ENCODE results near the gene FSTL5.

Gene FSTL5

DNA sequence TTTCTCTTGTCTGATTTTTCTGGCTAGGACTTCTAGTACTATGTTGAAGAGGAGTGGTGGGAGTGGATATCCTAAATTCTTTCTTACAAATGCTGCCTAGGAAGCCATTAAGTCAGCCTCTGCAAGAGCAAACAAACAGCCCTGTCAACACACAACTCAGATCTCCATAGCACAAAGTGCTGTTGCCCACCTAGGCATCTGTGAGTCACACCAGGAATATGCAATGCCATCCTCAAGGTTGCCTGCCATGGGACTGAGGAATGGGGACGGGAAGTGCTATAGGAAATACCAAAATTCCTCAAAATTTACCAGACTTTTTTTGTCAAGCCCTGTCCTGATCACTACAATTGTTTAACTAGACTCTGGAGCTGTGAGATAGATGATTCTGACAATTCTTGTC is 466.9 kb downstream of the FSTL5 start:
- DNase-seq, result no peak

DNA sequence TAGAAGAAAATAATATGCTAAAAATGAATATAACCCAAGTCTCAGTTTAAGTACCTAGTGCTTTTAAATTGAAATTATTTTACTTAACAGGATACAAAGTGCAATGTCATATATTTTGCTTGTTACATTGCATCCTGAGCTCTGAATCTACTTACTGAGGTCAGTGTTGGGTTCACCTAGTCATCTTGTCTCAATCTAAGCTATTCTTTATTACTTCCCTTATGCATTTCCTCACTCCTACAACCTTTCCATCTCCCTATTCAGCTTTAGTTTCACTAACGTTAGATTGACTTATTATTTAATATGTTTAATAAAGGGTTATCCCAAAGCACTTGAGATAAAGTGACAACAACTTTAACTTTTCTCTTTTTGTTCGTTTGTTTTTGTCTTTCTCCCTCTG is 483.7 kb downstream of the FSTL5 start:
- DNase-seq, result no peak

DNA sequence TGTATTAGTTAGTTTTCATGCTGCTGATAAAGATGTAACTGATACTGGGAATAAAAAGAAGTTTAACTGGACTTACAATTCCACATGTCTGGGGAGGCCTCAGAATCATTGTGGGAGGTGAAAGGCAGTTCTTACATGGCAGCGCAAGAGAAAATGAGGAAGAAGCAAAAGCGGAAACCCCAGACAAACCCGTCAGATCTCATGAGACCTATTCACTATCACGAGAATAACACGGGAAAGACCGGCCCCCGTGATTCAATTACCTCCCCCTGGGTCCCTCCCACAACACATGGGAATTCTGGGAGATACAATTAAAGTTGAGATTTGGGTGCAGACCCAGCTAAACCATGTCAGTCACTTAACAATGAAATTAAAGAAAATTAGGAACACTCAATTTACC is 499.1 kb downstream of the FSTL5 start:
- DNase-seq, result no peak

DNA sequence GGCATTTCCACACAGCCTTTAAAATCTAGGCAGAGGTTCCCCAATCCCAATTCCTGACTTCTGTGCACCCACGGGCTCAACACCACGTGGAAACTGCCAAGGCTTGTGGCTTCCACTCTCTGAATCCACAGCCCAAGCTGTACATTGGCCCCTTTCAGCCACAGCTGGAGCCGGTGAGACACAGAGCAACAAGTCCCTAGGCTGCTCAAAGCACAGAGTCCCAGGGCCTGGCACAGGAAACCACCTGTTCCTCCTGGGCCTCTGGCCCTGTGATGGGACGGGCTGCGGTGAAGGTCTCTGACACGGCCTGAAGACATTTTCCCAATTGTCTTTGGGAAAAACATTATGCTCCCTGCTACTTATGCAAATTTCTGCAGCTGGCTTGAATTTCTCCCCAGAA is 500.0 kb downstream of the FSTL5 start:
- DNase-seq, result no peak

DNA sequence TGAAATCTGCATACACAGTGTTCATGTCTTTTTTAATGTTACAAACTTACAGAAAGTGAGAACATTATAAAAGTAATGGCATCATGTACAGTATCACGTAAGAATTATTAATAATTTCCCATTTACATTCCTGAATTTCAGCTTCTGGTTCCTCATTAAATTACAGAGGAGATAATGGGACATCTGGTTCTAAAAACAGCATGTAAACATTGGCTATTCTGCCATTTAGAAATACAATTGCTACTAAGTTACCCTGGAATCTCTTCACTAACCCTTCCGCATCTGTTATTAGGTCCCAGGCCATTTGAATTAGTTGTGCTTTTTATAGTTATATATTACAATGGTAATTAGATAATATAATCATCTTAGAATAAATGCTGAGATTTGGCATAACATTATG is 505.1 kb downstream of the FSTL5 start:
- no peak for DNase-seq

DNA sequence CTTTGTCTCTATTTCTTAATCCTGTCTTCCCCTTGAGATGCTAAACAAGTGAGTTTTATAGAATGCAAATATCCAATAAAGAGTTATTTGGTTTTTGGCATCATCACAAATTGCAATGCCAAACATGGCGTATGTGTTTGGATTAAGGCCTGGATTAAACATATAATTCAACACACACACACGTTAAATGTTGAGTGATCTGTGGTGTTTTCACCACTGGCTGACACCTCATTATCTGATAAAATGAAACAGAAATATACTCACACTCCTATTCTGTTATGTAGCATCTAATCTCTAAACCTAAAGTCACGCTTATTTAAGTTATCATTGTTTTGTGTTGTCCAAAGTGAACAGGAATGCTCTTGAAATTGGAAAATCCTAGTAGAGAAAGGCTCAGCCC is 506.2 kb downstream of the FSTL5 start:
- DNase-seq, result no peak

DNA sequence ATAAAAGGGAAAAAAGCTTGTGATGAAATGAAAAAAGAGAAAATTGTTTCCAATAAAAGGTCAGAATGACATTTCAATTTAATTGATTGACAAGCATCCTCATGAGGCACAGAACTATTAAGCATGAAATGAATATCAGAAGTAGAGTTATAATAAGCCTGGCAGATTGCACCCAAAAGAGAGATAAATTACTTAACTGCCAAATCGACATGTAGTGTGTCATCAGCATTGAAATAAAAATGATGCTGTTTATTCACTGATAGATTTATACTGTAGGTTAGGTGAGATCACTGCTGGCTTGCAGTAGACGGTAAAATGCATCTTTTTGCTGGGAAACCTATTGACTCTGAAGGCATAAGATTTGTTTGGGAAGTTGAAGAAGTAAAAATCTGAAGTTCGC is 507.2 kb downstream of the FSTL5 start:
- DNase-seq, result no peak

DNA sequence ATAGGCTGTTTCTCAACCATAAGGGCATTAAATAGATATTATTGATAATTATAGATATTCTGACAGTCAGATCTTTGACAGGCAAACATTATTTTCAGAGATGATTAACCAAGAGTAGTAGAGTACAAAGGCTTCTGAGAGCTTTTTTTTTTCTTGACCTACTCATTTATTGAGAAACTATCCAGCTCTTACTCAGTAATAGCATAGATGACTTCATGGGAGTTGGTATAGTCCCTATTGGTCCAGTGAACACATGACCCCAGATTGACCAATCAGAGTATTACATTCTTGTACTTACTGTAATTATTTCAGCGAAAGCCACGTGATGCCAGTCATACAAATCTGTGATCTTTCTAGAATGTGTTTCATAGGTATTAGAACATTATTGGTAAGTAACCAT is 508.7 kb downstream of the FSTL5 start:
- no peak for DNase-seq

DNA sequence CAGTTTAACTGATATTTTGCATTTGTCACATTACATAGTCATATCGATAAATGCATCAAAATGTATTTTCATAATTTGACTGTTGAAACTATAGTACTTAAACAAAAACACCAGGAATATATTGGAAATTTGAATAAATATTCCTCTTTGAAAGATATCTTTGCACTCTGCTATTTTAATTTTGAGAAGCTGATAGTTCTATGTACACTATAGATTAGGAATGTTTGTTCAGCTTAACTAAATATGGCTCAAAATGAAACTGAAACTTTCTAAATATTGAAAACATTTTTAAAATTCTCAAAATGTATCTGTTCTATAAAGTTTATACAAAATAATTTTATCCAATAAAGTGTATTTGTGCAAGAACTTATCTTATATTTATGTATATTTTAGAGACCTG is 510.1 kb downstream of the FSTL5 start:
- no peak for DNase-seq

DNA sequence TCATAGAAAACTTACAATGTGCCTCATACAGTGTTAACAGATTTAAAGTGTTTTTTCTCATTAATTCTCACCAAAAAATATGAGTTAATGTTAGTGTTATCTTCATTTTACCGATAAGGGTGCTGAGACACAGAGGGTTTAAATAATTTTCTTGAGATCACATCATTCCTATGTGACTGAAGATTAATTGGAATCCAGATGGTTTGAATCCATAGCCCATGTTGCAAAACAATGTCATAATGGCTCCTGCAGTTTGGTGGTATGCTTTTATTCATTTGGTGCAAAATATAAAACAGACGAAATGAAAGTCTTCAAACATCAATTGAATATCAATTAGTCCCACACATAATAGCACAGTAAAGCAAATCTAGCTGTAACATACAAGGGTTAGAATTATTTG is 512.2 kb downstream of the FSTL5 start:
- DNase-seq, result no peak

DNA sequence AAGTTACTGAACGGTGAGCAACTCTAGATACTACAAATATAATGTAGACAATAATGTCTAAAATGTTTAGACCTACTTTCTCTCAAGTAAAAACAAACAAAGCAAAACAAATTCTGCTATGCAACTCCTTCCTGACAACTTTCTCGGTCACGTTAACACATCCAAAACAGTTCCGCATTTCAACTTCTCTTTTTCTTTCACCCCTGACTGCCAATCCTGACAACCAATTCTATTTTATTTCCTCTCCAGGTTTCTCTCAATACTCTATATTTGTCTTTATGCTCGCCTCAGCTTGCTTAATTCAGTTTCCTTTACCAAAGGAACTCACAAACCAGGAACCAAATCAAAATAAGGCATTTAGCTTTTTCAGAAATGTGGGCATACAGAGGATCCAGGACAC is 513.0 kb downstream of the FSTL5 start:
- no peak for DNase-seq

DNA sequence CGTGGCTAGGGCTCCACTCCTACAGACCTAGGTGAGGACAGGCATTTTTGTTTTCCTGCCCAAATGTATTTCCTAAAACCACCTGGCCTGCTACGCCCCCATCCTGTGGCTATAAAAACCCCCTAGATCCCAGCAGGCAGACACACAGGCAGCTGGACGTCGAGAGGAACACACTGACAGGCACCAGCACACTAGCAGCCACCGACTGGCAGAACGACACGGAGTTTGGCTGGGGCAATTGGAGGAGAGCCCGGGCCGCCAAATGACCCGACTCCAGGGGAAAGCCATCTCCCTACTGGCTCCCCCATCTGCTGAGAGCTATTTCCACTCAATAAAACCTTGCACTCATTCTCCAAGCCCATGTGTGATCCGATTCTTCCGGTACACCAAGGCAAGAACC is 516.0 kb downstream of the FSTL5 start:
- DNase-seq, result no peak

DNA sequence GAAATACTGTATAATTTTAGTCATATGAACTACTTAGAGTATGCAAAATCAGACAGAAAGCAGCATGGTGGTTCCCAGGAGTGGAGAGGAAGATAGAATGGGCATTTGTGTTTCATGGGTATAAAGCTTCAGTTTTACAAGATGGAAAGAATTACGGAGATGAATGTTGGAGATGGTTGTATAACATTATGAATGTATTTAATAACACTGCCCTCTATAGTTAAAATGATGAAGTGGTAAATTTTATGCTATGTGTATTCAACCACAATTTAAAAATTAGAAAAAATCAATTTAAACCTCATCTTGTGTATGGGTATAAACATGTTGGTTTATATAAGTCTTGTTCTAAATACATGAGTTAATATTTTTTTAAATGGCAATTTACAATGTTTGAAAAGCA is 521.1 kb downstream of the FSTL5 start:
- DNase-seq, result no peak

DNA sequence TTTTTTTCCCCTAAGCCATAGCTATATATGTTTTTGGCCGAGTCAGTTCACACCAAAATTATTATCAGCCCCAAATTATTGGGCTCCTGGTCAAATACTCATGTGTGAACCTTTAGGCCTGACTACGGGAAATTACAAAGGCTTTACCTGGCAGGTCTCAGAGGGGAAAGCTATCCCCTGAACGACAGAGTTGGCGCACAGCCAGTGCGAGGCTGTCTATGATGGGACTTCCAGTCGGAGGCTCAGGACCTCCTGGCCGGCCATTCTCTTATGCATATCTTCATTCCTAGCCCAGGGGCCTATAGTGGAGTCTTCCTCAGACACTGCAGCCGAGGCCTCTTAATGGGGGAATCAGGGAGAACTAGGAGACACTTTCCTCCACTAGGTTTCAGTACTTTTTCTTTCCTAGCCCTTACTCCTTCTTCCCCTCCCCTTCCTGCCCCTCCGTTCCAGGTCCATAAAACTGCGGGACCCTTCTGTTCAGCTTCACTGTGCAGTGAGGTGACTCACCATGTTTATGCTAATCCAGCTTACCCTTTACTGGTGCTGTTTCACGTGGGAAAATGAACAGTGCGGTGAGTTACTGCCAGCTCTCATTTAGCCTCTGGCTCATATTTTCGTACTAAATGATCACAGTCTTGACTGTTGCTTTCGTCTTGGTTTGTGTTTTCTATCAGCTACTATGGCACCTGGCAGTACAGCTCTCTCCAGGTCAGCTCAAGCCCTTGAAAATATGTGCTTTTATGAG is 533.9 kb downstream of the FSTL5 start:
- DNase-seq, result no peak

DNA sequence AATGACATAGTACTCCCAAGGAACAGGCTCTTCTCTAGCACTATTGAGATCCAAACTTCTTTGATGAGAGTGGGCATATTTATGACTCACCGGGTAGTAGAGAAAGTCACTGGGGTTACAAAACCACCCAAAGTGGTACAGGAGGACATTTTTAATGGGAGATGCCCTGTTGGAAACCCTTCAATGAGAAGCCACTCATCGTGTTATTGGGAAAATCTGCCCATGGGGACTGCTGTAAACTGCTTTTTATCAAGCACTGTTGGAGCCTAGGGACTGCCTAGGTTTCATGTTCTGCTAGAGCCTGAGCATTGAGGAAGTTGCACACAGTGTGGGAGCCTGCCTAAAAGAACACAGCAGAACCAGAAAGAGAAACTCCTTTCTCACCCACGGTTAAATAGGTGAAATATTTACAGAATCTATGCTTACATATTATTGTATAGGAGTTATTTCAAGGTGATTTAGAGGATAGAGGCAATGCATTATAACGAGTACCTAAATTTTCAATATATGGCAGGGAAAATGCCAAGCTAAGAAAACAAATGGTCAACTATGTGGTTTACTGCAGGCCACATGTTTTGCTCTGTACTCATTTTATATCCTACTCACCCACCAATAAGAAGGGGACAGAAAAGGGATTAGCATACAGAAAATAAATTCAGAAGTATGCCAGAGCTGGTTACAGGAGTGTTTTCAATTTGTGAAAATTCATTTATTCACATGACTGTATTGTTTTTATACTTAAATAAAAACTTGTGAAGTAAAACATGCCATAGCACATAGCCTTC is 559.1 kb downstream of the FSTL5 start:
- DNase-seq, result no peak

DNA sequence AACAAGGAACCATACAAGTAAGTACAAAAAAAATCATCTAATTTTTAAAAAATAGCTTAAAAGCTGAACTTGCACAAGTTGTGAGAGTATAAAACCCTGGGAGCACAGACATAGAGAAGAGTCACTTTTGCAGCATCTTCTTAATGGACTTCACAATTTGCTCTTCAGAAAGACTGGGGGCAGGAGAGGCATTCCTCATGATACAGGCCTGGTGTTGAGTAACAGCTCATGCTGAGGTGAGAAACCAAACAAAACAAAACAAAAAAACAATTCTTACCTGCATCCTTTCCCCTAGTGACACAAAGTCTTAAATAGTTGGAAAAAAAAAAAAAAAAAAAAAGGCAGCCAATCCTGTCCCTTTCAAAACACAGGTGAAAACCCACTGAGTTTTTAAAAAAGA is 562.8 kb downstream of the FSTL5 start:
- DNase-seq, result no peak

DNA sequence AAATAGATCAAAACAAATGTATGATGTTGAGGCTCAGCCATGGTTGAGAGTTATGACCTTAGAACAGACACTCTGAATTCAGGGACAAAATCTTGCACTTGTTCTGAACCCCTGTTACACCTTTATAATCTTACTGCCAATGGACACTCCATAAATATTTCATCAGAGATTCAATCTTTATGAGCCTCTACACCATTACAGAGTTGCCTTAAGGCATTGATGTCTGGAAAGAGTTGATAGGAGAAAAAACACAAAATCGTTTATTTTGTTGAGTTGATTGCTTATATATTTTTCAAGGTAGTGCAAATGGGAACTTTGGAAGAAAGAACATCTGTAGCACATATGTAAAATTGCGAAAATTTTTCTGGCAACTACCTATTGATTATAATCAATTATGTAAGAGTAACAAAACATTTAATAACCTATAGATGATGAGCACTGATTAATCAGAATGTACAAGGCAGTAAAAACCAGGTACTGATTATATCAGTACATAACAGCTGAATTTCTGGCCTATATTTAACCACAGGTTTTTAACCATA is 568.5 kb downstream of the FSTL5 start:
- no peak for DNase-seq

DNA sequence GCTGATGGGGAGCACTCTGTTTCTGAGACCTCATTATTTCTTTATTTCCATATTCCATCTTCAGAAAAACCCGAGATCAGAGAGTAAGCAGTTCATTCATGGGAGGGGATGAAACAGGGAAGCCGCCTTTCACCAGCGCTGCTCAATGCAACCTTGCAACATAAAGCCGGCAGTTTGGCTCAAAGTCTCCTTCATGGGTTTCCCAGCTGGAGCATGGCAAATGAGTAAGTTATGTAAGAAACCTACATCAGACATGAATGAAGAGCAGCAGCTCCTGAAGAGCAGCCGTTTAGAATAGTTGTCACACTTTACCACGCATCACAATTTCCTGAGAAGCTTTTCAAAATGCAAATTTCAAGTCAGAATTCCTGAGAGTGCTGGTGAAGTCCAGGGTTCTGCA is 578.8 kb downstream of the FSTL5 start:
- DNase-seq, result no peak

DNA sequence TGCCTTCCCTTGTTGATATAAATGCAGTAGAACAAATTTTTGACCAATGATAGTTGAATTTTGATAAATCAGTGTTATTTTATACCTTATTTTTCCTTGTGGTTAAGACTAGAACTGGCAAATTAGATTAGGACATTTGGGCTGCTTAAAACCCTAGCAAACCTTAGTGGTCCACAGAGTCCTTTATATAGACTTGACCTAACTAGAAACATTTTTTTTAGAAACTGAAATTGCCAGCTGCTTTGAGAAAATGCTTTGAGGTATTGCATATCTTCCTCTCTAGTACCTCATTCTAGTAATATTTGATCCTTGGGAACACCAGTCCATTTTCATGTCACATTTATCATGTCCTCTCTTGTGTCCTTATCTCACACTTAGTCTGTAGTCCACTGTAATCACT is 580.3 kb downstream of the FSTL5 start:
- DNase-seq, result no peak

DNA sequence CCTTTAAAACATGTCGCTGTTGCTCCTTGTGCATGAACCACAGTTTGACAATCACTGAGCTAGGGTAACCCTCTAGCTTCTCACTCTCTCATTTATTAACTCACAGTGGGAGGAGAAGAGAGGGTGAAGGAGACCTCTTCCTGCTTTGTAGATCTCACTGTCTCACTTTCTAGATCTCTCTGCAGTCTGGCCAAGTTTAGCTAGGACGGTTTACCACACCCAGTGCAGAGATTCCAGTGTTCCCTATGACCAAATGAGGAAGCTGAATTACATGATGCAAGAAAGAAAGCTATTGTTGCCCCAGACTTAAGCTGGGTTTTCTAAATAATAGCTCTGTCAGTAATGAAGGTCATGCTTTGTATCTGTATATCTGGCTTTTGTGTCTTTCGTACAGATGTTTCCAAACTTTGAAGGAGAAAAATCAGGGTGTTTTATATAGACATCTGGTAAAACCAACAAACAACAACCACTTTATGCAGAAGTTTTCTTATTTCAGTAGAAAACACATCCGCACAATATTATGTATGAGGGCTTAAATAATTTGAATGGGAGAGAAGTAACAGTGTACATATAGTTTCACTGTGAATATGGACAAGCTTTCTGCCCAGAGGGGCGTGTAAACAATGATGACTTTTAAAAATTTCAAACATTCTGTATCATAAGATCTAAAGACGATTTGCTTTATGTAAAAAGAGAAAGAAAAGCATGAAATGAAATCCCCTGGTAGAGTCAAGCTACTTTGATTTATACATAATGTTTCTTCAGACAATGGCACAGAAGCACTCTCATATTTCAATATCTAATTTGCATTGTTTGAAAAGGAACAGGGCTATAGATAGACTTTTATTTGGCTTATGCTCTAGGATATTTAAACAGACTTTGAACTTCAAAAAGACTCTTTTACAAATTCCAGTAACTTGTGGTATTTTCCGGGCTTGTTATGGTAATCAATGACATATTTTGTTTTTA is 582.3 kb downstream of the FSTL5 start:
- no peak for DNase-seq

DNA sequence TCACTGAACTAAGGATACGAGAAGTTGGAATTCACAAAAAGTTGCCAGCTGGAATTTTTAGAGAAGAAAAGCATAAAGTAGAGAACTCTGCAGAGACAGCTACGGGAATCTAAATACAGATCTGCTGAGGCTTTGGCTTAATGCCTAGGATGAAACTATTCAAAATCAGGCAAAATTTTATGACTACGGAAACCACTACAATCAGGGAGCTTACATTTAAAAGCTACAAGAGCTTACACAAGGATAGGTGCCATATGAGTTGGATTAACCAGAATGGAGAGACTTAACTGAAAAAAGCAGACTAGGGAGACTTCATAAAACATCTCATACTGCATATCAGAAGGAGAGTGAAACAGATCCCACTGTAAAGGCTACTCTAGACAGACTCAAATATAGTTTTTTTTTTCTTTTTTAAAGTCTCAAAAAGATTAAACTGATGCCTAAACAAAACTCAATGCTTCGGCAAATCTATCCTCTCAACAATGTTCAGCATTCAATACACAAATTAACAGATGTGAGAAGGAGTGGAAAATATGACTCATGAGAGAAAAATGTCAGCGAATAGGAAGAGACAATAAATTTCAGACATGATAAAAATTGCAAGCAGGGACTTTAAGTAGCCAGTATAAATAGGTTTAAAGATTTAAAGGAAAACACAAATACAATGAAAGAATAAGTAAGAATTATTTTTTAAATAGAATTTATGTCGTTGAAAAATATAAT is 586.1 kb downstream of the FSTL5 start:
- no peak for DNase-seq

DNA sequence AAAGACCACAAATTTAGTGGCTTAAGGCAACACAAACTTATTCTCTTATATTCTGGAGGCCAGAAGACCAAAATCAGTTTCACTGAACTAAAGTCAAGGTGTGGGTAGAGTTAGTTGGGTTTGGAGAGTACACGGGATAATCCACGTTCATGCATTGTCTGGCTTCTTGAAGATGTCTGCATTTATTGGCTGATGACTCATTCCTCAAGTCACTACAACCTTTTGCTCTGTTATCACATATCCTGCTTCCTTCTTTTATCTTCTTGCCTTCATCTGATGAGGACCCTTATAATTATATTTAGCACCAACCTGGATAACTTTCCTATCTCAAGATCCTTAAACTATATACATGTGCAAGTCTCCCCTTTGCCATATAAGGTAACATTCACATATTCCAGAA is 590.0 kb downstream of the FSTL5 start:
- DNase-seq, result no peak

Data from right forelimb (tissue), 1 donor.